ENCODE measurements around the gene CLRN3. TPM values are rescaled to one million over a fixed set of nuclear protein-coding genes. Genes with fewer than 3 reads are reported as not detected.

Gene CLRN3
- total RNA-seq, 4 donors from 2014 or later, result 35.2 to 167 (median 77.1) TPM

- Histone ChIP-seq H3K4me3 (no peak overlapping the region), H3K27ac (no peak overlapping the region), H3K9me3 (no peaks in the 10 kb centered on the region), H3K27me3 (no peaks in the 10 kb centered on the region), H3K4me1 (peaks cover 0 to 38% (median 4%) of the 10 kb centered on the region in 4 donors), H3K36me3 (no peaks in the 10 kb centered on the region)
- DNase-seq, result no peak
- no peak for TF ChIP-seq POLR2A (IDR thresholded peaks at IDR 0.05)
- TF ChIP-seq POLR2AphosphoS5 (IDR thresholded peaks at IDR 0.05), result no peak
- no peak for TF ChIP-seq CTCF (IDR thresholded peaks at IDR 0.05)
- no peak for TF ChIP-seq EP300 (IDR thresholded peaks at IDR 0.05; ENCODE audit: low read depth)
- intact Hi-C loops (cut with DNase I; ENCODE audit: low total_unique reads) (no loop called here), in situ Hi-C loops (cut with MboI; ENCODE audit: low pct_ligation_motif_present in 1 of 4, low pct_unique_long_range_greater_than_20kb in 1 of 4, low sequenced_read_pairs in 3 of 4) (no loop called here)
Observed at GRCh38 chr10:127896590-127896989, 3.8 kb upstream of the CLRN3 start.

GRCh38 chr10:127894146-127894545 is 1.4 kb upstream of the CLRN3 start:
- 33 to 61% methylated on average over 1 of the region's 1 CpG for WGBS, 2 donors (ENCODE audit: low coverage in 1 of 2)
- in situ Hi-C loops (cut with MboI; ENCODE audit: low pct_ligation_motif_present in 1 of 4, low pct_unique_long_range_greater_than_20kb in 1 of 4, low sequenced_read_pairs in 3 of 4), result no loop called here
- Histone ChIP-seq H3K4me3 (no peak overlapping the region), H3K27ac (peak overlapping the region in 3 of 4 donors; percentile 4 to 13 (median 6)), H3K4me1 (peaks cover 0 to 29% (median 3%) of the 10 kb centered on the region in 4 donors), H3K36me3 (no peaks in the 10 kb centered on the region), H3K27me3 (no peaks in the 10 kb centered on the region), H3K9me3 (no peaks in the 10 kb centered on the region)
- no peak for TF ChIP-seq CTCF (IDR thresholded peaks at IDR 0.05)
- no peak for DNase-seq
- intact Hi-C loops (cut with DNase I; ENCODE audit: low total_unique reads), result no loop called here

DNA sequence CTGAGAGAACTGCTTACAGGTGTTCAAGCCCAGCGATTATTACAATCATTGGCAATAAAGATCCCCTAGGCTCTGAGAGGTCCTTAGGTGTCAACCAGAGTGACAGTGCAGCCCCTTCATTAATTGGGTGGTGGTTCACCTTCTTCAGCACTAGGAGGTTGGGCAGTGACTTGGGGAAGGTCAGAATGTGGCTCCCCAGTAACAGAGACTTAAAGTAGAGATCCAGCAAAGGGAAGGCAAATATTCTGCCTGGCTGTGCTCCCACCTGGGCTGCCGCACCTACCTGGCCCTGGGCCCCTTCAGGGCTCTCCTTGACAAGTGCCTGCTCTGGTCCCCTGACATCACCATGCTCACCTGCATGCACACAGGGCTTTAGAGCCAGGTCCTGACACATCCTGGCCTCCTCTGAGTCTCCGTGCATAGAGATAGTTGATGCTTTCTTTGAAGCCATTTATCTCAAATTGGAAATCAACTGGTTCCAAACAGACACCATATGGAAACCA is 1.9 kb downstream of the CLRN3 start:
- Histone ChIP-seq H3K4me3 (peak overlapping the region in 3 of 4 donors; percentile 32 to 54 (median 37)), H3K27me3 (no peaks in the 10 kb centered on the region), H3K36me3 (no peaks in the 10 kb centered on the region), H3K9me3 (no peaks in the 10 kb centered on the region), H3K27ac (peak overlapping the region; percentile 73 to 86 (median 84)), H3K4me1 (peaks cover 4 to 55% (median 28%) of the 10 kb centered on the region in 4 donors)
- in situ Hi-C loops (cut with MboI; ENCODE audit: low pct_ligation_motif_present in 1 of 4, low pct_unique_long_range_greater_than_20kb in 1 of 4, low sequenced_read_pairs in 3 of 4), result no loop called here
- intact Hi-C loops (cut with DNase I; ENCODE audit: low total_unique reads), result no loop called here
- TF ChIP-seq EP300 (IDR thresholded peaks at IDR 0.05; ENCODE audit: low read depth) (no peak), CTCF (IDR thresholded peaks at IDR 0.05) (no peak), POLR2A (IDR thresholded peaks at IDR 0.05) (no peak), POLR2AphosphoS5 (IDR thresholded peaks at IDR 0.05) (no peak)
- WGBS, 2 donors (ENCODE audit: low coverage in 1 of 2), result 40% methylated on average over 3 of the region's 3 CpGs; no CpG with 5 or more reads in 1 of the 2 donors
- DNase-seq, result no peak

DNA sequence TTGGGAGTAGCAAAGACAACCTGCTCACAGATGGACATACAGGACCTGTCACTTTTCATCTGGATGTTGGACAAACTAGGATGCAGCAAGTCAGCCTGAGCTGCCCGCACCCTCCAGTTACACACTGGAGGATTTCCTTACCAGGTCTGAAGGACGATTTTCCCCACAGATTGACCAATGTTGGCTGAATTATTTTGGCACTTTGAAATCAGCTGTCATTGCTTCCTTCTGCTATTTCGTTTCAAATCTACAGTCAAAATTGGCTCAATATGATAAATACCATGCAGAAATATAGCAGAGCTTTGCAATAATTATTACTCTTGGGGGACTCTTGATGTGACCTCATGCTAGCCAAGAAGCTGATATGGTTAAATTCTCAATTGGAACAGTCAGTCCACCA is 2.5 kb downstream of the CLRN3 start:
- no peaks in the 10 kb centered on the region for H3K9me3 ChIP-seq
- H3K36me3 ChIP-seq, result no peaks in the 10 kb centered on the region
- in situ Hi-C loops (cut with MboI; ENCODE audit: low pct_ligation_motif_present in 1 of 4, low pct_unique_long_range_greater_than_20kb in 1 of 4, low sequenced_read_pairs in 3 of 4) (no loop called here), intact Hi-C loops (cut with DNase I; ENCODE audit: low total_unique reads) (no loop called here)
- WGBS, 2 donors (ENCODE audit: low coverage in 1 of 2), result 21 to 58% methylated on average over 2 to 3 of the region's 3 CpGs
- peak overlapping the region; percentile 73 to 86 (median 84) for H3K27ac ChIP-seq
- no peaks in the 10 kb centered on the region for H3K27me3 ChIP-seq
- DNase-seq, result no peak
- peak overlapping the region in 3 of 4 donors; percentile 32 to 54 (median 37) for H3K4me3 ChIP-seq
- peaks cover 4 to 62% (median 30%) of the 10 kb centered on the region in 4 donors for H3K4me1 ChIP-seq
- TF ChIP-seq CTCF (IDR thresholded peaks at IDR 0.05) (no peak), EP300 (IDR thresholded peaks at IDR 0.05; ENCODE audit: low read depth) (no peak), POLR2A (IDR thresholded peaks at IDR 0.05) (no peak), POLR2AphosphoS5 (IDR thresholded peaks at IDR 0.05) (no peak)
